Tongue (tissue), 2 donors: Measurements from ENCODE around the gene COPS4. TPM values are rescaled to one million over a fixed set of nuclear protein-coding genes. Genes with fewer than 3 reads are reported as not detected.
"Not testable (repeated sequence)": the region's sequence is repeated elsewhere in the genome, so short reads cannot be mapped to it uniquely, and the experiment has no call there.

ENCODE experiments used
- DNase-seq: peaks from one replicate; pipeline ENCODE4 v3.0.0-alpha.2; 2015
- total RNA-seq: library from RNA; depleted of rRNA; stranded (reverse); fragments of >200 nt; gene quantifications from one replicate; pipeline ENCODE4 v1.2.3, GENCODE V29; 2014

The COPS4 gene
- total RNA-seq, 1 donor from 2014 or later: 94.3 TPM

DNA sequence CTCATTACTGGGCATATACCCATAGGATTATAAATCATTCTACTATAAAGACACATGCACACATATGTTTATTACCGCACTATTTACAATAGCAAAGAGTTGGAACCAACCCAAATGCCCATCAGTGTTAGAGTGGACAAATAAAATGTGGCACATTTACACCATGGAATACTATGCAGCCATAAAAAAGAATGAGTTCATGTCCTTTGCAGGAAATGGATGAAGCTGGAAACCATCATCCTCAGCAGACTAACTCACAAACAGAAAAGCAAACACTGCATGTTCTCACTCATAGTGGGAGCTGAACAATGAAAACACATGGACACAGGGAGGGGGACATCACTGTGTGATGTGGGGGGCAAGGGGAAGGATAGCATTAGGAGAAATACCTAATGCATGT, 11.4 kb upstream of the COPS4 start:
- not testable (repeated sequence) for DNase-seq

DNA sequence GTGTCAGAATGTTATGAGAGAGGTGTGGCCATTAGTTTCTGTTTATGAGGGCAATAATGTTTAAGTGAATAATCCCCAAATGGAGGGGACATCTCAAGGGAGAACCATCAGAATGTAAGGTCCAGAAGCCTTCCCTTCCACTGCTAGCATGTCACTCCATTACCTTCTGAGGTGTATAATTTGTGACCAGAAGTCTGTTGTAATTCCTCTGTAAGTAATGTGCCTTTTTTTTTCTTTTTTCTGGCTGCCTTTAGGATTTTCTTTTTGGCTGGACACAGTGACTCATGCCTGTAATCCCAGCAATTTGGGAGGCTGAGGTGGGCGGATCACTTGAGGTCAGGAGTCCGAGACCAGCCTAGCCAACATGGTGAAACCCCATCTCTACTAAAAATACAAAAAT, 10.8 kb upstream of the COPS4 start:
- DNase-seq: no peak

DNA sequence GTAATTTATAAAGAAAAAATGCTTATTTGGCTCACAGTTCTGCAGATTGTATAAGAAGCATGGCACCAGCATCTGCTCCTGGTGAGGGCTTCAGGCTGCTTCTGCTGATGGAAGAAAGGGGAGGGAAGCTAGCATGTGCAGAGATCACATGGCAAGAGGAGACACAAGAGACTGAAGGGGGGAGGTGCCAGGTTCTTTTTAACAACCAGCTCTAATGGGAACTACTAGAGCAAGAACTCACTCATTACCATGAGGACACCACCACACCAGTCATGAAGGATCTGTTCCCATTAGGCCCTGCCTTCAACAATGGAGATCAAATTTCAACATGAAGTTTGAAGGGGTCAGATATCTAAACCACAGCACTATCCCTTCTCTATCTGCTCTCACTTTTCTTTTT, 9.4 kb upstream of the COPS4 start:
- no peak for DNase-seq

DNA sequence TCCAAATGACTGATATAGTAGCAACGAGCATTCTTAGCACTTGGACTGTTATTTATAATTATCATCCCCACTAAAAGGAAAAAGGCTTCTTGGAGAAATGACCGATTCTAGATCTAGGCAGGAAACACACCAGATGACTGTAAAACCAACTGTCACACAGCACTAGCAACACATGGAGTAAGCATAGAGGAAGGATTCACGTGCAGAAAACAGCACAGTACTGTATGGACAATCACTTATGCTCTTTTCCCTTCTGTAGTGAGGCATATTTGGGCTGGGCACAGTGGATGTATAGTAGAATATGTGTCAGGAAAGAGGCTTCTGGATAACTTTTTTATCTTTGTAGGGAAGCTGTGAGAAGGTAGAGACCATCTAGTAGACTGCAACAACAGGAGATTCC, 6.0 kb upstream of the COPS4 start:
- no peak for DNase-seq

DNA sequence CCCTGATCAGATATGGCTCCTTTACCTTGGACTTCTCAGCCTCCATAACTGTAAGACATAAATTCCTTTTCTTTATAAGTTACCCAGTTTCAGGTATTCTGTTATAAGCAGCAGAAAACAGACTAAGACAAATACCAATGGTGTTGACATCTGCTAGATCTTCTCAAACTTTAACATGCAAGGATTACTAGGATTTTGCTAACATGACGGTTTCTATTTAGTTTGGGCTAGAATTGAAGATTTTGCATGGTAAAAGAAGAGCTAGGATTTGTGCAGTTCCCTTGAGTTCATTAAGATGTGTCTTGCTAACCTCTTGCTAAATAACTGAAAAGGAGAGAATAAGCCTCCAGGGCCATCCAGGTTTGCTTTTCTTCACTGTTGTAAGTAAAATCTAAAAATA, 5.3 kb upstream of the COPS4 start:
- DNase-seq: no peak

DNA sequence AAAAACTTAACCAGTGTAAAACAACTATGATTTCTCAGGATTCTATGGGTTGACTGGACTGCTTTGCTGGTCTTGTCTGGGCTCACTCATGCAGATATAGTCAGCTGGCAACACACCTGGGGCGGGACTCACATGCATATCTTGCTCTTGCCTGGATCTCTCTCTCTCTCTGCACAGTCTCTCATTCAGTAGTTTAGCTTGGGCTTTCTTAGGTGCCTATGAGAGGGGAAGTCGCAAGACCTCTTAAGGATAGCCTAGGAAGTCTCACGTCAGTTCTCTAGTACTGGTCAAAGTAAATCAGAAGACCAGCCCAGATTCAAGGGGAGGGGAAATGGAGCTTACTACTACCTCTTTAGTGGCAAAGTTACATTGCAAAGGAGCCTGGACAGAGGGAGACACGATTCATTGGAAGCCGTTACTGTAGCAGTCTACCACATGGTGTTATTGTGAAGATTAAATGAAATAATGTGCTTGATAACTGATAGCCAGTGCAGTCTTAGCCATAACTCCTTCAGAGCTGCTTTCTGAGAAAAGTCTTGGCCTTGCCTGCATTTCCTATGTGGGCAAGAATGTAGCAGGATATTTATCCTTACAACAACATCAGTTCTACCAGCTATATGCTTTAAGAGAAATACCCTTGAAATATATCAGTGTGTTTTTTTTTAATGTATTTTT, 2.1 kb downstream of the COPS4 start:
- DNase-seq: no peak

DNA sequence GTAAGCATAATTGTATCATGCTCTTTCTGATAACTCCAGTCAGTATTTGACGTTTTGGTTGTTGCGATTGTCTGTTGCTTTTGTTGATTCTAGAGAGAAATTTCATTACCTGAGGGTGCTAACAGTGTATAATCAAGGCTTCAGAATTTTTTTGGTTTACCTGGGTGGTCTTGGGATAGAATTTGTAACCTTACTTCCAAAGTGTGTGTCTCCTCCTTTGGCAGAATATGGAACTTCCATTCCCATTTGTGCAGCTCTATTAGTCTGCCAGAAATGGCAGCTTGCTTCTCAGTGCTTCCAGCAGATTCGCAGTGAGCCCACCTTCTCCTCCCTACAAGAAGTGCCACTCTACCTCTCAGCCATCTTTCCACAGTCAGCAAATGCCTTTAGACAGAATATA, 5.3 kb downstream of the COPS4 start:
- DNase-seq: no peak

DNA sequence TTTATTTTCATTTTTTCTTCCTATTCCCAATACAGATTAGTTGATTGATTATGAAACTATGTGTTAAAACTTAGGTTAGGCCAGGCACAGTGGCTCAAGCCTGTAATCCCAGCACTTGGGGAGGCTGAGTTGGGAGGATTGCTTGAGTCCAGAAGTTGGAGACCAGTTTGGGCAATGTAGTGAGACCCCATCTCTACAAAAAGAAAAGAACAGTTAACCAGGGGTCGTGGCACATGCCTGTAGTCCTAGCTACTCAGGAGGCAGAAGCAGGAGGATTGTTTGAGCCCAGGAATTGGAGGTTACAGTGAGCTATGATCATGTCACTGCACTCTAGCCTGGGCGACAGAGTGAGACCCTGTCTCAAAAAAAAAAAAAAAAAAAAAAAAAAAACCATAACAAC, 8.2 kb downstream of the COPS4 start:
- DNase-seq: not testable (repeated sequence)

DNA sequence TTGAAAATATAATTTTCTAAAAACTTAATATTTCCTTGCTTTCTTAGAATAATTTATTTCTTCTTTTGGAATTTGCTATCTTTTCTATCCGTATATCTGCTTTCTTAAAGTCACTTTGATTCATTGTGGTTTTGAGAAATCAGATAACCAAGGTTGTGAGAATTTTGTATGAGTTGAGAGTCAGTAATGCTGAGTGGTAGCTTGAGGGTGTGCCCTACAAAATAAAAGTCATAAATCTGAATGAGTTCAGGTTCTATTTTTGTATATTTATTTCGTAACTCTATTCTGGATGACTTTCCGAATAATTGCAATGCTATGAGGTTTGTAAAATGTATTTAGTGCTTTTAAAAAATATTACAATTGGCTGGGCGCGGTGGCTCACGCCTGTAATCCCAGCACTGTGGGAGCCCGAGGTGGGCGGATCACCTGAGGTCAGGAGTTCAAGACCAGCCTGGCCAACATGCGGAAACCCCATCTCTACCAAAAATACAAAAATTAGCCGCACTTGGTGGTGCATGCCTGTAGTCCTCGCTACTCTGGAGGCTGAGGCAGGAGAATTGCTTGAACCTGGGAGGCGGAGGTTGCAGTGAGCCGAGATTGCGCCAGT, 8.9 kb downstream of the COPS4 start:
- DNase-seq: no peak

DNA sequence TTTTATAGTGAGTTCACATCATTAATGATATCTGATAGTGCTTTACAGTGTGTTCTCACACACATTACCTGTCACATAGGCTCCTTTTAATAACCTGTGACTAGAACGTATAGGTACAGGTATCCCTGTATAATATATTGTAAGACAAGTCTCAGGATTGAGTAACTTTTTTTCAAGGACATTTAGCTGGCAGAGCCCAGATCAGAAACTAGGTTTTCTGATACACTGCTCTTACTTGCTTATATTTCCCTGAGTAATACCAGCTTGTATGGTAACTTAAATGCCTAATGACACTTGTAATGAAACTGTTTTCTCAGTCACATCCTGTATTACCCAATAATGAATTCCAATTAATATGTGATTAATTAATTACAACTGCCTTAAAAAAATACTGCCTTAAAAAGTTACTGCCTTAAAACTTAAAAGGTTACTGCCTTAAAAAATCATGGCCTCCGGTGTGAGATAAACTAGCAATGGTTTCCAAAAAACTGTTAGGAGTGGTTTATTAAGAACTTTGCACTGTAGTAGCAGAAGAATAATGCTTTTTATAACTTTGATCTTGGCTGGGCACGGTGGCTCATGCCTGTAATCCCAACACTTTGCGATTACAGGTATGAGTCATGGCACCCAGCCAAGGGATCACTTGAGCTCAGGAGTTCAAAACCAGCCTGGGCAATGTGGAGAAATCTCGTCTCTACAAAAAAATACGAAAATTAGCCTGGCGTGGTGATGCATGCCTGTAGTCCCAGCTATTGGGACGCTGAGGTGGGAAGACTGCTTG, 11.9 kb downstream of the COPS4 start:
- no peak for DNase-seq

DNA sequence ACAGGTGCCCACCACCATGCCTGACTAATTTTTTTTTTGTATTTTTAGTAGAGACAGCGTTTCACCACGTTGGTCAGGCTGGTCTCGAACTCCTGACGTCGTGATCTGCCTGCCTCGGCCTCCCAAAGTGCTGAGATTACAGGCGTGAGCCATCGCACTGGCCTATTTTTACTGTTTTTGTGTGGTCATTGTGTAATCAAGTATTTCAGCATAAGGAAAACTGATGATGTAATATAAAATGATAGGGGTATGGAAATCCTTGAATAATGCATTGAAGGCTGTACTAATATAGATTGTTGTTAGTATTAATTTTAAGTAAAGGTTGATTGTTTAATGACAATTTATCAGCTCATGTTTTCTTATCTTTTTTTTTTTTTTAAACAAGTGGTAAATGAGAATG, 13.8 kb downstream of the COPS4 start:
- DNase-seq: not testable (repeated sequence)

DNA sequence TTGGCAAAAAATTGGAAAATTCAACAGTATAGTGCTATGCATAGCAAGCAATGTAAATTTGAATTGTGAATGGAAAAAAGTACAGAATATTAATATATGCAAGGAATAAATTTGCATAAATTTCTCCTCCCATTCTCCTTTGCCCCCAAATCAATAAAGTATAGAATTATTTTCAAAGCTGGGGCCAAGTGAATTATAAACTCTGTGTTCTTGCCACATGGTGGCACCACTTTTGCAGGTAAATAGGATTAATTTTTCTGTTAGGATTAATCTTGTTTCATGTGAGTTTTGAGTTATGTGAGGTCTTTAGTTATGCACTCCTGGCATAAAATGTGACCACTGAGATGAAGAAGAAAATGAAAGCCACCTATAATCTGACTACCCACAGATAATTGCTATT, 19.9 kb downstream of the COPS4 start:
- no peak for DNase-seq

DNA sequence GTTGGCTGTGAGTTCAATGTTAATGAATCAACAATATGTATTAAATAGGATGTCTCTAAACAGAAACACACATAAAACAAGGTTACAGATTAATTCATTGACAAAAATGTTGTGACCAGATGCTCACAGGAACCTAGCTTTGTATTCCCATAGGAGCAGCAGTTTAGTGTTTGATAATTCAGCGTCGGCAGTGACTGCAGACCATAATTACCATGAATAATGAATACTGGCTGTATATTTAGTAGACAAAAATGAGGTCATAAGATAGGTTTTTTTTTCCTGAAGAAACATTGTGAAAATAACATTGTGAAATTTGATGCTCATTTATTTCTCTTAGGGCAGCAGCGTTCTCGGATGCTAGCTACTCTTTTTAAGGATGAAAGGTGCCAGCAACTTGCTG, 27.8 kb downstream of the COPS4 start:
- DNase-seq: no peak

DNA sequence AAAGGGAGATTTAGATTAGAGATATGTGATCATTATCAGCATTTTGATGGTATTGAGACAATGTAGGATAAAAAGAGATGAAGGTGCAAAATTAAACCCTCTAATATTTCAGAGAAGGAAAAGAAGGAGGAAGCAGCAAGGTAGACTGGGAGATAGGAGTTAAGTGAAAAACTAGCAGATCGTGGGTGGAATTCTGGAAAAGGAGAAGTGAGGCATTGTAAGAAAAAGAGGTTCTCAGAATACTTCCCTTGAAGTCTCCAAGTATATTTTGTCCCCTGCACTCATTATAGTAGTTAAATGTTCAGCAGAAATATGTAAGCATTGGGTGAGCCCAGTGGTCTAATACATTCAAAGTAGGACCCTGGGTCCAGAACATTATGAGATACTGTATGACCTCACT, 30.3 kb downstream of the COPS4 start:
- DNase-seq: no peak

DNA sequence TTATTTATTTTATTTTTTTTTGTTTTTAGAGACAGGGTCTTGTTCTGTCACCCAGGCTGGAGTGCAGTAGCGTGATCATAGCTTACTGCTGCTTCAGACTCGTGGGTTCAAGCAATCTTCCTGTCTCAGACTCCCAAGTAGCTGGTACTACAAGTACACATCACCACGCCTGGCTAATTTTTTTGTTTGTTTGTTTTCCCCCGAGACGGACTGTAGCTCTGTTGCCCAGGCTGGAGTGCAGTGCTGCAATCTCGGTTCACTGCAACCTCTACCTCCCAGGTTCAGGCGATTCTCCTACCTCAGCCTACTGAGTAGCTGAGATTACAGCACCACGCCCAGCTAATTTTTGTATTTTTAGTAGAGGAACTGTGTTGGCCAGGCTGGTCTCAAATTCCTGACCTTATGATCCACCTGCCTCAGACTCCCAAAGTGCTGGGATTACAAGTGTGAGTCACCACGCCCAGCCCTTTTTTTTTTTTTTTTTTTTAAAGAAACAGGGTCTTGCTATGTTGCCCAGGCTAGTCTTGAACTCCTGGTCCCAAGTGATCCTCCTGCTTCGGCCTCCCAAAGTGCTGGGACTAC, 32.2 kb downstream of the COPS4 start:
- no peak for DNase-seq

DNA sequence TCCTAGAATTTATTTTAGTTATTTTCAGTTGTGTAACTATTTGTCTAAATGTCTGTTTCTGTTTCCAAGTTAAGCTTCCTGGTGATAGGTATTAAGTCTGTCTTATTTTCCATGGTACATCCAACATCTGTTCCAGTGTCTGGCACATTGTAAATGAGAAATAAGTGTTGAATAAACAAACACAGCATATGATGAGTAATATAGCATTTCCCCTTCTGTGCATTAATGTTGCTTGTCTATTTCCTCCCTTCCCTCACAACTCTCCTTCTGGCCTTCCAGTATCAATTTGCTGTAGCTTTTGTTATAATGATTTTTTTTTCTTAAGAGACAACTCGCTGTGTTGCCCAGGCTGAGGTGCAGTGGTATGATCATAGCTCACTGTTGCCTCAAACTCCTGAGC, 36.1 kb downstream of the COPS4 start:
- no peak for DNase-seq

DNA sequence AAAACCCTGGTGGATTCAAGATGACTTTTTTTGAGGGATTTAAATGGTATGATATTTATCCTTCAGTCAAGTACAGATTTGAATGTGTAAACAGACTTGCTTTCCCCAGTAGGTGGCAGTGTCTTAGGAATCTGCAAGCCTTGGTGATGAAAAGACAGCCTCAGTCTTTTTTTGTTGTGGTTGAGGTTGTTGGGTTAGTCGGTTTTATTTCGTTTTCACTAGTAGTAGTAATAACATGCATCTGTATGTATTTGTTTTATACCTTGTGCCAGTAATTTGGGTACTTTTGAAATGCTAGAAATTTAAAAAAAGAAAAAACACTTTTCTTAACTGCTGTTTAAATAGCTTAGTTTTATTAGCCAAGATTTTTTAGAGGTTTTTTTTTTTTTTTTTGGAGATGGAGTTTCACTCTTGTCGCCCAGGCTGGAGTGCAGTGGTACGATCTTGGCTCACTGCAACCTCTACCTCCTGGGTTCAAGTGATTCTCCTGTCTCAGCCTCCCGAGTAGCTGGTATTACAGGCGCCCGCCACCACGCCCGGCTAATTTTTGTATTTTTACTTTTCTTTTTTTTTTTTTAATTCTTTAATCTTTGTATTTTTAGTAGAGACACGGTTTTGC, 39.2 kb downstream of the COPS4 start:
- peak; percentile 68 for DNase-seq

DNA sequence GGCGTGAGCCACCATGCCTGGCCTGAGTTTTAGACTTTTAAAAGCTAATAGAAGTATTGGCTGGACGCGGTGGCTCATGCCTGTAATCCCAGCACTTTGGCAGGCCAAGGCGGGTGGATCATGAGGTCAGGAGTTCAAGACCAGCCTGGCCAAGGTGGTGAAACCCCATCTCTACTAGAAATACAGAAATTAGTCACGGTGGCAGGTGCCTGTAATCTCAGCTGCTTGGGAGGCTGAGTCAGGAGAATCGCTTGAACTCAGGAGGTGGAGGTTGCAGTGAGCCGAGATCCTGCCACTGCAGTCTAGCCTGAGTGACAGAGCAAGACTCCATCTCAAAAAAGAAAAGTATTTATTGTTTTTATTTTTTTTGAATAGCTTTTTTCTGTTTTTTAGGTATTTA, 39.8 kb downstream of the COPS4 start:
- not testable (repeated sequence) for DNase-seq

DNA sequence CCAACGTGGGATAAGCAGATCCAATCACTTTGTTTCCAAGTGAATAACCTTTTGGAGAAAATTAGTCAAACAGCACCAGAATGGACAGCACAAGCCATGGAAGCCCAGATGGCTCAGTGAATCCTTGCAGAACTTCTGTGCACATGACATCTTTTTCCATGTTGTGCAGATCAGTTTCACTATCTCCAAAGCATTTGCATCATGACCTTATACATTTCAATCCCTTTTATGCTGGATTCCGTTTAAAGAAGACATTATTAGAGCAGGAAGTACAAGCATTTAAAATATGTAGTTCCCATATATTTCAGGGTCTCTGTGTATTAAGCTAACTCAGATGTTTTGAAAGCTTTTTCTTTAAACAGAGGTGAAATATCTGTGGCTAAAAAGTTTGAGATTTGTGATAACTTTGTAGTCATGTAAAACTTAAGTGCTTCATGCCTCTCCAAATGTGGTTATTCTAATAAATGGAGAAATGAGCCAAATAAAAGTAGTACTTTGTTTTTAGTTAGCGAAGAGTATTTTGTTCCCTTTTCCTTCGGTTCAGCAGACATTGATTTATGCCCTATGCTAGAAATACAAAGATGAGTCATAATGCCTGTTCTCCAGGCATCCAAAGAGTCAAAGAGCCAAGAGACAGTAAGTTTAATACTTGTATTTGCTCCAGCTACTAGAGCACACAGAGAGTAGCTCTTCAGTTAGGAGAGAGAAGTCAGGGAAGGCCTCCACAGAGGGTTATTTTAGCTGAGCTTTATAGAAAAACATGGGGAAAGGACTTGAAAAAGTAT, 40.5 kb downstream of the COPS4 start:
- no peak for DNase-seq

DNA sequence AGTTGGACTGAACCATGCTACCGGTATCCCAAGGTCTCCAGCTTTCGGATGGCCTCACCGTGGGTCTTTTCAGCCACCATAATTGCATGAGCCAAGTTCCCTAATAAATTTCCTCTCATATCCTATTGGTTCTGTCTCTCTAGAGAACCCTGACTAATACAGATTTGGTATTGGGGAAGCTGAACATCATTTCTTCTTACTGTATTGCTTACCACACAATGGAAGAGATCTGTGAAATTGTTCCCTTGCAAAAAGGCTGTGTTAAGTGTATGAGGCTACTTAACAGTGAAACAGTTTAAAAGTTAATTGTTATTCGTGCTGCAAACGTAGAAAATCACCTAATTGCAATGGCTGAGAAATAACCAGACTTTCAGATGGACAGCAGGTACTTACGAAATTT, 45.6 kb downstream of the COPS4 start:
- DNase-seq: no peak

DNA sequence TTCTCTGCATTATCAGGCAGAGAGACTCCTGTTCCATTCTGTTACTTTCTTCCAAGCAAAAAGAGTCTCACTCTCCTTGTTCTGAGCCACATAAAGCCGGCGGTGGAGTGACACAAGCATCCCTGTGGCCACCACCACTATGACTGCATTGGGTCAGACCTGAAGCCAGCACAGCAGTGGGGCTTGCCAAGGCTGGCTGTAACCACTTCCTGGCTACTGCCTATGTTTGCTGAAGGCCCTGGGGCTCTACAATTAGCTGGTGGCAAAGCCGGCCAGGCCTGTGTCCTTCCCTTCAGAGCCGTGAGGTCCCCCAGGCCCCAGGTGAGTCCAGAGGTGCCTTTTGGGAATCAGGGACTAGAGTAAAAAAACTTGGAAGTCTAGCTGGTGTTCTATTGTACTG, 47.8 kb downstream of the COPS4 start:
- DNase-seq: no peak

DNA sequence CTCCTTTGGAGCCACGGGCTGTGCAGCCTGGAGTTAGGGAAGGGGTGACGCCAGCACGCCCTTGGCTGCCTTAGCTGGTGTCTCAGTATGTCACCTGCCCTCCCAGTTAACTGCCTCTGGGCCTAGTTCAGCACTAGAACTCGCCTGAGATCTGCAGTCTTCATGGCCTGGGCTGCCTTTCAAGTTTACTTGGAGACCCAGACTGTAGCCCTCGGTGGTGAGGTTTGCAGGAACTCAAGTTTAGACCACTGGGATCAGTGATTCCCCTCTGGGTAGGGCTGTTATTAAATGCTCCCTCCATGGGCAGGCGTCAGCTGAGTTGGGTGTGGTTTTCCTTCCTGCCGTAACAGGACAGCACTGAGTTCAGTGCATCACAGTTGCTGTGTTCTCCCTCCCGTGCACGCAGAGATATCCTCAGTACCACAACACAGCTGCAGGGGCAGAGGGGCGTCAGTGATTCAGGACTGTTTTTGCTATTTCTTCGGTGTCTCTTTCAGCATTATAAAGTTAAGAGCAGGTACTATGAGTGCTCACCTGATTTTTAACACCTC, 49.0 kb downstream of the COPS4 start:
- DNase-seq: no peak
